Activated CD8-positive, alpha-beta T cell treated with anti-CD3 and anti-CD28 coated beads, Interleukin-2, amount 10 ng/mL, durations not matched to agents 7 days and 5 days (primary cell): ENCODE measurements around the gene XPO6. TPM values are rescaled to one million over a fixed set of nuclear protein-coding genes. Genes with fewer than 3 reads are reported as not detected.
A peak's percentile ranks its signal among the peaks of the same experiment; 100 is the strongest.

Experiments
- ATAC-seq: fragments of 150-1000 bp; cut with Tn5 transposase; one replicate; pipeline ENCODE4 v1.10.0; 2021; ENCODE audit warnings: moderate library complexity
- CTCF ChIA-PET: fragments of 350-600 bp; sonication (Branson Sonifier 250); formaldehyde crosslinking; loops from one replicate; lab custom pipeline; 2021; ENCODE audit warnings: antibody characterized with exemption; lab: Charles Lee
- POLR2A ChIA-PET: fragments of 350-600 bp; sonication (Branson Sonifier 250); formaldehyde crosslinking; loops from one replicate; lab custom pipeline; 2021; ENCODE audit warnings: antibody characterized with exemption; lab: Charles Lee
- DNase-seq: peaks from one replicate; pipeline ENCODE4 v3.0.0-alpha.2; 2020
- H3K27ac Mint-ChIP-seq: one replicate; pipeline ENCODE4 v1.8.0; 2021; ENCODE audit warnings: mild to moderate bottlenecking, mixed read lengths
- H3K27me3 Mint-ChIP-seq: one replicate; pipeline ENCODE4 v1.8.0; 2021; ENCODE audit warnings: low read depth, mixed read lengths
- H3K36me3 Mint-ChIP-seq: one replicate; pipeline ENCODE4 v1.8.0; 2021; ENCODE audit warnings: low read depth, mixed read lengths
- H3K4me1 Mint-ChIP-seq: one replicate; pipeline ENCODE4 v1.8.0; 2021; ENCODE audit warnings: low read depth, mixed read lengths
- H3K4me3 Mint-ChIP-seq: one replicate; pipeline ENCODE4 v1.8.0; 2021; ENCODE audit warnings: mild to moderate bottlenecking, mixed read lengths
- H3K9me3 Mint-ChIP-seq: one replicate; pipeline ENCODE4 v1.8.0; 2022; ENCODE audit warnings: mixed read lengths; ENCODE audit not compliant: insufficient read depth
- total RNA-seq, 2 experiments: library from RNA; stranded (reverse); gene quantifications; one replicate each; pipeline ENCODE4 v1.2.3, GENCODE V29; 2021

XPO6 gene
- total RNA-seq, 2 experiments from 2014 or later, result 206 to 209 TPM

GRCh38 chr16:28098959-28099945, 112.5 kb downstream of the XPO6 start:
- Mint-ChIP-seq H3K27me3 (no peaks in the 10 kb centered on the region), H3K4me1 (no peaks in the 10 kb centered on the region), H3K27ac (no peak overlapping the region), H3K36me3 (peaks cover 59% of the 10 kb centered on the region), H3K9me3 (no peaks in the 10 kb centered on the region), H3K4me3 (no peak overlapping the region)
- DNase-seq, result no peak
- ChIA-PET CTCF (interaction anchor here (1.1 kb wide), 1 partner anchor 118 kb away, joined by 3 read pairs; no protein-coding TSS in a partner anchor), POLR2A (no interaction called here)
- ATAC-seq, result no peak

- DNase-seq, result no peak
- Mint-ChIP-seq H3K9me3 (no peaks in the 10 kb centered on the region), H3K4me3 (no peak overlapping the region), H3K36me3 (peaks cover 51% of the 10 kb centered on the region), H3K4me1 (no peaks in the 10 kb centered on the region), H3K27me3 (no peaks in the 10 kb centered on the region), H3K27ac (no peak overlapping the region)
- ATAC-seq, result no peak
- ChIA-PET CTCF (no interaction called here), POLR2A (no interaction called here)
These were observed 113.4 kb downstream of the XPO6 start for GRCh38 chr16:28098171-28098958.

- DNase-seq (no peak), ATAC-seq (no peak)
- CTCF ChIA-PET, result no interaction called here
- Mint-ChIP-seq H3K4me3 (no peak overlapping the region), H3K4me1 (no peaks in the 10 kb centered on the region), H3K36me3 (peaks cover 44% of the 10 kb centered on the region), H3K9me3 (no peaks in the 10 kb centered on the region), H3K27ac (no peak overlapping the region), H3K27me3 (no peaks in the 10 kb centered on the region)
- POLR2A ChIA-PET, result no interaction called here
These were observed 114.5 kb downstream of the XPO6 start for GRCh38 chr16:28096983-28097899.

- ChIA-PET CTCF (no interaction called here), POLR2A (no interaction called here)
- ATAC-seq (no peak), DNase-seq (no peak)
- Mint-ChIP-seq H3K9me3 (no peaks in the 10 kb centered on the region), H3K36me3 (peaks cover 18% of the 10 kb centered on the region), H3K4me3 (no peak overlapping the region), H3K27me3 (no peaks in the 10 kb centered on the region), H3K27ac (no peak overlapping the region), H3K4me1 (no peaks in the 10 kb centered on the region)
These were observed 118.4 kb downstream of the XPO6 start for GRCh38 chr16:28093385-28093725.

GRCh38 chr16:28092721-28093384, 118.9 kb downstream of the XPO6 start:
- ATAC-seq, result no peak
- Mint-ChIP-seq H3K4me3 (no peak overlapping the region), H3K4me1 (no peaks in the 10 kb centered on the region), H3K9me3 (no peaks in the 10 kb centered on the region), H3K27me3 (no peaks in the 10 kb centered on the region), H3K36me3 (peaks cover 14% of the 10 kb centered on the region), H3K27ac (no peak overlapping the region)
- DNase-seq, result no peak
- ChIA-PET CTCF (no interaction called here), POLR2A (no interaction called here)

- ChIA-PET POLR2A (no interaction called here), CTCF (interaction anchor here (1.0 to 1.9 kb wide), 2 partner anchors 21 kb away, joined by 3 to 7 read pairs; no protein-coding TSS in a partner anchor)
- no peaks in the 10 kb centered on the region for H3K4me1 Mint-ChIP-seq
- no peaks in the 10 kb centered on the region for H3K27me3 Mint-ChIP-seq
- no peak for ATAC-seq
- H3K4me3 Mint-ChIP-seq, result no peak overlapping the region
- H3K36me3 Mint-ChIP-seq, result peaks cover 6% of the 10 kb centered on the region
- no peak overlapping the region for H3K27ac Mint-ChIP-seq
- no peak for DNase-seq
- no peaks in the 10 kb centered on the region for H3K9me3 Mint-ChIP-seq
These were observed 120.1 kb downstream of the XPO6 start for GRCh38 chr16:28091656-28092055.

GRCh38 chr16:28090646-28091377, 121.0 kb downstream of the XPO6 start:
- DNase-seq, result no peak

GRCh38 chr16:28089992-28090365, 121.8 kb downstream of the XPO6 start:
- Mint-ChIP-seq H3K36me3 (peaks cover 5% of the 10 kb centered on the region), H3K27me3 (no peaks in the 10 kb centered on the region), H3K27ac (peak overlapping the region; percentile 78), H3K9me3 (no peaks in the 10 kb centered on the region), H3K4me3 (no peak overlapping the region), H3K4me1 (no peaks in the 10 kb centered on the region)
- no peak for ATAC-seq
- ChIA-PET CTCF (interaction anchor here (0.9 to 1.9 kb wide), 2 partner anchors 19 to 127 kb away, joined by 3 to 7 read pairs; no protein-coding TSS in a partner anchor), POLR2A (no interaction called here)
- no peak for DNase-seq

More at GRCh38 chr16:28090646-28091377, 121.0 kb downstream of the XPO6 start:
- Mint-ChIP-seq H3K9me3 (no peaks in the 10 kb centered on the region), H3K4me1 (no peaks in the 10 kb centered on the region), H3K4me3 (no peak overlapping the region), H3K27me3 (no peaks in the 10 kb centered on the region), H3K36me3 (peaks cover 5% of the 10 kb centered on the region), H3K27ac (no peak overlapping the region)
- ATAC-seq, result no peak
- ChIA-PET POLR2A (no interaction called here), CTCF (interaction anchor here (0.9 to 1.9 kb wide), 3 partner anchors 20 to 127 kb away, joined by 3 to 7 read pairs (median 3); no protein-coding TSS in a partner anchor)

- Mint-ChIP-seq H3K4me1 (no peaks in the 10 kb centered on the region), H3K4me3 (no peak overlapping the region), H3K27me3 (no peaks in the 10 kb centered on the region), H3K27ac (peak overlapping the region; percentile 78), H3K36me3 (peaks cover 5% of the 10 kb centered on the region), H3K9me3 (no peaks in the 10 kb centered on the region)
- DNase-seq (no peak), ATAC-seq (no peak)
- POLR2A ChIA-PET, result no interaction called here
- CTCF ChIA-PET, result interaction anchor here (0.9 to 1.9 kb wide), 2 partner anchors 19 to 128 kb away, joined by 3 to 7 read pairs; no protein-coding TSS in a partner anchor
These were observed 122.4 kb downstream of the XPO6 start for GRCh38 chr16:28089205-28089991.
